HG03064 (cell line): Measurements from ENCODE around the gene TIPIN.
"Not testable (repeated sequence)": the region's sequence is repeated elsewhere in the genome, so short reads cannot be mapped to it uniquely, and the experiment has no call there.

ENCODE experiments used
- ATAC-seq: cut with Tn5 transposase; IDR thresholded peaks from one replicate; pipeline ENCODE4 v1.9.1; 2021; ENCODE audit warnings: low read depth; ENCODE audit not compliant: unreplicated experiment

Gene TIPIN

DNA sequence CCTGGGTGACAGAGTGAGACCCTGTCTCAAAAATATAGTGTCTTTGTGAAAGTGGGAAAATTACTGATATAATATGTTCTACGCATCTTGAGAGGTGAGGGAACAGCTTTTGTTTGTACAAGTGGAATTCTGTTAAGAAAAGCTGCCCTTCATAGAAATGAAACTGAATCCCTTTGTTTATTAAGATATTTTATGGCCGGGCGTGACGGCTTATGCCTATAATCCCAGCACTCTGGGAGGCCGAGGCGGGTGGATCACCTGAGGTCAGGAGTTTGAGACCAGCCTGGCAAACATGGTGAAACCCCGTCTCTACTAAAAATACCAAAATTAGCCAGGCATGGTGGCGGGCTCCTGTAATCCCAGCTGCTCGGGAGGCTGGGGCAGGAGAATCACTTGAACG lies 52.1 kb downstream of the TIPIN start:
- ATAC-seq: not testable (repeated sequence)

GRCh38 chr15:66302489-66303278 lies 53.8 kb downstream of the TIPIN start:
- ATAC-seq: no peak

DNA sequence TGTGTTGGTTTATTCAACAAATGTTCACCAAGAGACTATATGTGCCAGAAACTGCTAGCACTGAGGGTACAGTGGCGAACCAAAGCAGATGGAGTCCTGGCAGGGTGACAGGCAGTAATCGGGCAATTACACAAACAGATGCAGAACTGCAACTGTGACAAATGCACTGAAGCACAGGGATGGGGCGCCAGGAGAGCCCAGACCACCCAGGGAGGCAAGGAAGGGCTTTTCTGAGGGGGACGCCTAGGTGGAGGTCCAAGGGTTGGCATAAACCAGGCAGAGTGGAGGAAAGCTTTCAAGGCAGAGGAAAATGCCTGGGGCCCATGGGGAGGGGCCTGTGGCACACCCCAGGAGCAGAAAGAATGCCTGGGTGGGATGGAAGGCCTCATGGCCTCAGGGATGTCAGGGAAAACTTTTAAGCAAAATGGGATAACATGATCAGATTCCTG lies 57.7 kb downstream of the TIPIN start:
- ATAC-seq: no peak

DNA sequence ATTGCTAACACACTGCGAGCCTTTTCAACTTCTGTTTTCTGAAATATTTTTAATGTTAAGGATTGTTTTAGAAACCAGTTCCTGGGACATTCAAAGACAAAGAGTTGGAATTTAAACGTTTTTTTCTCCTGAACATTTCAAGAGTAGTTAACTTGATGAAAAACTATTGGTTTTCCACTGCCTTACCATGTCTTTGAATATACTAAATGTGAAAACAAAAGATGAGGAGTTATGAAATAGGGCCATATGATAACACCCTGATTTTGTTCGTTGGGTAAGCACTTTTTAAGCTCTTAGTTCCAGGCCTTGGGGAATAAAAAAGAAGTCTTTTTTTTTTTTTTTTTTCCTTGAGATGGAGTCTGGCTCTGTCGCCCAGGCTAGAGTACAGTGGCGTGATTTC lies 60.3 kb downstream of the TIPIN start:
- ATAC-seq: no peak

DNA sequence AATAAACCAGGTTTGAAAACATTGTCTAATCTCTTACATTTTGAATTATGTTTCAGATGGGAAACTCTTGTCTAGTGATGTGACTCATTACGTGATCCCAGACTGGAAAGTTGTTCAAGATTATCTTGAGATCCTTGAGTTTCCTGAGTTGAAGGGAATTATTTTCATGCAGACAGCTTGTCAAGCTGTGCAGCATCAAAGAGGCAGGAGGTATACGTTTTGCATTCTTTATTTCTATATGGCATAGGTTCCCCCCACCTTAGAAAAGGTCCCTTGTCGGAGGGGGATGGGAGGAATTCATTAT lies 61.6 kb downstream of the TIPIN start:
- no peak for ATAC-seq

DNA sequence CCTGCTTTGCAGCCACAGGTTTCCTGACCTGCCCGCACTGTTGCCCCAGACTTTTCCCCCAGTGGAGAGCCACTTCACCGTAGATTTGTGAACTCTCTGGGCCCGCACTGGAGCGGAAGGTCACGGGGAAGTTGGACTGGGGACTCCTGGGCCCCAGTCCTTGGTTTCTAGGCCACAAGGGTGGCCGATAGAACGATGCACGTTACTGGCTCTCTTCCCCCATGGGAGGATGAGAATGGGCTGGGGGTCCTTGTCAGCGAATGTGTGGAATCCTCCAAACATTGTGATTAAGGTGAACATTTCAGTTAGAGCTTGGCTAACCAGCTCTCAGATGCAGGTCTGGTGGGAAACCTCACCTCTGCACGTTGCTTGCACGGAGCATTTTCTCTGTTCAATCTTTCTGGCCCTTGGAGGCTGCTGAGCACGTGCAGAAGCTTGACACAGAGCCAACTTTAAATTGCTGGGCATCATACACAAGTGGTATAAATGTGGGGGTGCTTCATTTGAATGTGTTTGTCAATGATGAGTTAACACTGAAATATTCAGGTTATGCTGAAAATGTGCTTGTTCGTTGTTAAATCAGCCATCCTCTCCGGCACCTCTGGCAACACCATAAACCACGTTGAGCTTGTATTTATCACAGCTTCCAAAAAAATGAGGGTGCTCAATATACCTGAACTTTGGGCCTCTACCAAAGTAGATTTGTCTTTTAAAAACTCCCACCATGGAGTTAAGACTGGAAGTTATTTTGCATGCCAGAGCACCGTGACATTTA lies 62.1 kb downstream of the TIPIN start:
- ATAC-seq: peak; percentile 31

- peak; percentile 58 for ATAC-seq
These were observed 62.9 kb downstream of the TIPIN start, which contains the start of gene DIS3L for GRCh38 chr15:66293419-66294156. TSS of gene DIS3L (plus strand) at chr15:66293568. CDS start at chr15:66293597, 29 bp downstream.

- ATAC-seq: no peak
These were observed 63.7 kb downstream of the TIPIN start for GRCh38 chr15:66292571-66293418.

DNA sequence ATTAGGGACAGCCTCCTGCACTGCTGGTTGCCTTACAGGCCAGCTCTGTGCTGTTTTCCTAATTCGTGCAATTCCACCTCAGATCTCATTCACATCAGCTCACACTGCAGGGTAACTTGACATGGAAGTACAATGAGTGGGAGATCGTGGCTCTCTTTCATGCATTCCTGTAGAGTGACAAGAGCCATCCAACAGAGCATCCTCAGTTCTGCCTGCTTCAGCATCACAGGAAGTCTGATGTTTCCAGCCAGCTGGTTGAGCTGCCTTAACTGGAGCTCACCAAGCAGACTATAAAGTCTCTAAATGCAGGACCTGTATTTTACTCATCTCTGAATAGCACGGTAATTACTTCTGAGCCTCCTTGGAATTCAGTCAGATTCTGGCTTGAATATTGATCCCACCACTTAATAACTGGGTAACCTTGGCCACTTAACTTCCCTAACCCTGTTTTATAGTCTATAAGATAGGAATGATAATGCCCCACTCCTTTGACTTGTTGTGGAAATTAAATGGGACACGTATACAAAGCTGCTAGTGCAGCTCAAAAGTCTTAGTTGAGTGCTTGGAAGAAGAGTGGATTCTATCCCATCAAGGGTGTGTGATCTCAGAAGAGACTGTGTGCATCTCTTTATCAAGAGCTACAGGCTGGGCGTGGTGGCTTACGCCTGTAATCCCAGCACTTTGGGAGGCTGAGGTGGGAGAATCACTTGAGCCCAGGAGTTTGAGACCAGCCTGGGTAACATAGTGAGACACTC lies 64.5 kb downstream of the TIPIN start:
- no peak for ATAC-seq

GRCh38 chr15:66290518-66290917 lies 66.0 kb downstream of the TIPIN start:
- no peak for ATAC-seq

DNA sequence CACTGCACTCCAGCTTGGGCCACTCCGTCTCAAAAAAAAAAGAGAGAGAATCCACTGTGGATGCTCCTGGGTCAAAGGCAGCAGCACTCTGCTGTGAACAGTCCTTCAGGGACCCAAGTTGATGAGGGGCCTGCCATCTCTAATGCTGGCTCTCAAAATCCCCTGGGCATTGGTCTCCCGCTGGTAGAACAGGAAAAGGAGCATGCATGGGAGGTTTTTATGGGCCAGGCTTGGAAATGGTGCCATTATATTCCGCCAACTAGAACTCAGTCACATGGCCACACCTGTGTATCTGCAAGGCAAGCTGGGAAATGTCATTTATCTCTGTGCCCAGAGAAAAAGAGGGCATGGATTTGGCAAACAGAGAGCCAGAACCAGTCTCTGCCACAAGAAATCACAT lies 66.5 kb downstream of the TIPIN start:
- ATAC-seq: no peak

GRCh38 chr15:66288551-66289185 lies 67.8 kb downstream of the TIPIN start:
- ATAC-seq: no peak

GRCh38 chr15:66288093-66288492 lies 68.4 kb downstream of the TIPIN start:
- no peak for ATAC-seq

- no peak for ATAC-seq
These were observed 68.9 kb downstream of the TIPIN start for GRCh38 chr15:66287461-66288057.
